Raji (cell line): ENCODE measurements around the gene RASSF10.

Experiments
- POLR2A ChIP-seq: IDR thresholded peaks from 2 replicates; pipeline ENCODE4 v1.6.1; 2011; ENCODE audit warnings: low read depth, low read length, control low read depth; ENCODE audit not compliant: insufficient read depth

Gene RASSF10

DNA sequence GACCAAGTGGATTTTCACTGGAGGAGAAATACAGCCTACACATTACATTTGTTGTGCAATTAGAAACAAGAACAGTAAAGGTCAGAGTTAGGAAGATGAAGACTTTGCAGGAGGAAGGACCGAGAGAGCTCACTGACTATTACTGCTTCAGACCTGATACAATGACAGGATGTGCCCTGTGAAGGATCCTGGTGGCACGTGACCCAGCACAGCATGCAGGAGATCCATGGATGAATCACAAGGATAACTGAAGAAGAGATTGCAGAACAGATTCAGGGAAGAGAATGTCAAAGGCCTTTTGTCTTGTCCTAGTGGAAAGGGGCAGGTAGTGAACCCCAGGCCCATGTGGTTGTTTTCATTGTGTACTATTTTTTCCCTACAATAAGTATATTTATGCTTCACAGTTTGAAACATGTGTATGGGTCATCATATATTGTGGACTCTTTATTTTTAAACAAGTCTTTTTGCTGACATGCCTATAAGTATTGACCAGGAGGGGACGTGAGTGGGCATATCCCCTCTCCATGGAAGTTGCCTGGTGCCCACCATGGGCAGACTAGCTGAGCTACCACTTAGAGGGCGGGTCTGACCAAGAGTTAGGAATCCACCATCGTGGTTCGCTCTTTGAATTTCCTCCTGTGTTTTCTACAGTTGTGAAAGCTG is 44.3 kb downstream of the RASSF10 start:
- TF ChIP-seq POLR2A: no peak

DNA sequence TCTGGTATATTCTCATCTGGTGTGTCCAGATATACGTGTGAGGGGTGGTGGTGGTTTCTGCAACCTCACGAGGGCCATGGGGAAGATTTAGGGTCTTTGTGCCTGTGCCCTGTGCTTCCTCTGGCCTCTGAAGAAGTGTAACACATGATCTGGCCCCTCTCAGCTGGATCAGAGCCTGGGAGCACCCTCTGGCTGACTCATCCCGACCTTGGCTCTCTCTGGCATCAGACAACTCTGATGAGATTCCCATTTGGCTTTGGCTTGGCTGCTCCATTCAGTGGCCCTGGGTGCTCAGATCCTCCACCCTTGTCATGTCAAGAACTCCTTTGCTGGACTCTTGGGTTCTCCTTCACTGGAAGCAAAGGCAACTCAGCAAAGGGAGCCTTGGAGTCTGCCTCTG is 45.2 kb downstream of the RASSF10 start:
- TF ChIP-seq POLR2A: no peak

DNA sequence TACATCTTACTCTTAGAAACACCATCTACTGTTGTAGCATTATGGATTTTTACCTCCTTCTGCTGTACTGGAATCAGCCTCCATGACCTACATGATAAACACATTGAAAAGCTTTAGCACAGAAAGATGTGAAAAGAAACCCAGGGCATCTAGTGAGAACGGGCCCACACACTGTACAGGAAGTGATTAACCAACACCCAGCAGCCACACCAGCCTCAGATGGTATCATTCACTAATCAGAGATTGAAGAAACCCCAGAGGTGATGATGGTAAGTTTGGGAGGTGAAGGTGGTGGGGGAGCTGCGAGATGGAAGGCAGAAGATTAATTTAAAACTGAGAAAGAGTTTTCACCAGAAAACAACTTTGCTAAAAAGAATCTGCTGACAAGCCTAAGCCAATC is 46.1 kb downstream of the RASSF10 start:
- TF ChIP-seq POLR2A: no peak

GRCh38 chr11:13061294-13061990 is 52.3 kb downstream of the RASSF10 start:
- no peak for TF ChIP-seq POLR2A
